ENCODE data around the gene IGSF3.

IGSF3 gene

GRCh38 chr1:116712510-116712909 is 45.0 kb upstream of the IGSF3 start:
- H3K14ac ChIP-seq (ENCODE audit: low read length) = no peak overlapping the region
- H3K36me3 ChIP-seq (ENCODE audit: control insufficient read depth in 1 of 2, insufficient read depth in 2 of 2, low read length in 2 of 2) = no peaks in the 10 kb centered on the region
- no peak overlapping the region for H2BK120ac ChIP-seq (ENCODE audit: insufficient read depth, low read length, poor library complexity)
- DNase-seq = no peak
- no peaks in the 10 kb centered on the region for H3K27me3 ChIP-seq (ENCODE audit: insufficient read depth, low read length)
- no peak overlapping the region for H3K23ac ChIP-seq (ENCODE audit: low read length)
- no peak overlapping the region for H4K12ac ChIP-seq (ENCODE audit: low read depth, low read length)
- no CpG with 5 or more reads among the region's 6 CpGs for WGBS (ENCODE audit: extremely low coverage, insufficient coverage, insufficient read length)
- H2BK12ac ChIP-seq (ENCODE audit: low read length) = no peak overlapping the region
- H3K4me1 ChIP-seq (ENCODE audit: control insufficient read depth in 1 of 2, insufficient read depth in 2 of 2, low read length in 2 of 2) = peaks cover 12 to 18% of the 10 kb centered on the region in 2 experiments
- H3K4ac ChIP-seq (ENCODE audit: low read depth, low read length) = no peak overlapping the region
- no peak overlapping the region for H3K9ac ChIP-seq (ENCODE audit: low read length)
- H3K4me3 ChIP-seq (ENCODE audit: low read depth, low read length) = no peak overlapping the region
- H3K79me1 ChIP-seq (ENCODE audit: low read length) = no peaks in the 10 kb centered on the region
- H3K79me2 ChIP-seq (ENCODE audit: control insufficient read depth, insufficient read depth, low read length, poor library complexity) = no peaks in the 10 kb centered on the region
- no peak overlapping the region for H3K4me2 ChIP-seq (ENCODE audit: low read length)
- H2AFZ ChIP-seq (ENCODE audit: insufficient read depth, low read length, poor library complexity) = no peak overlapping the region
- H3K18ac ChIP-seq (ENCODE audit: low read length) = no peak overlapping the region
- H3K9me3 ChIP-seq (ENCODE audit: insufficient read depth, low read depth, low read length) = no peaks in the 10 kb centered on the region
- H2AK5ac ChIP-seq (ENCODE audit: low read length) = no peak overlapping the region
- no peak overlapping the region for H4K91ac ChIP-seq (ENCODE audit: low read depth, low read length)
- no peak overlapping the region for H4K8ac ChIP-seq (ENCODE audit: low read depth, low read length)
- H2BK5ac ChIP-seq (ENCODE audit: low read depth, low read length, poor library complexity) = no peak overlapping the region
- no peak overlapping the region for H3K27ac ChIP-seq (ENCODE audit: low read depth, low read length)

DNA sequence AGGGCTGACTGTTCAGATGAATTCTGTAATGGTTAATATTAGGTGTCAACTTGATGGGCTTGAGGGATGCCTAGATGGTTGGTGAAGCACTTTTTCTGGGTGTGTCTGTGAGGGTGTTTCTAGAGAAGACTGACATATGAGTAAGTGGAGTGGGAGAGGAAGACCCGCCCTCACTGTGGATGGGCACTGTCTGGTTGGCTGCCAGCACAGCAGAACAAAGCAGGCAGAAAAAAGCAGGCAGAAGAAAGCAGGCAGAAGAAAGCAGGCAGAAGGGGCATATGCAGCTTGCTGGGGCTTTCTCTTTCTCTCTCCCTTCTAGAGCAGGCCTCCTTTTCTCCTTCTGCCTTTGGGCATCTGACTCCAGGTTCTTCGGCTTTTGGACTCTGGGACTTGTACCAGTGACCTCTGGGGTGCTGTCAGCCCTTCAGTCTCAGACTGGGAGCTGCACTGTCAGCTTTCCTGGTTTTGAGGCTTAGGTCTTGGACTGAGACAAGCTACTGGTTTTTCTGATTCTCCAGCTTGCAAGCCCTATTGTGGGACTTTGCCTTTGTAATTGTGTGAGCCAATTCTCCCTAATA is 43.8 kb upstream of the IGSF3 start:
- Histone ChIP-seq H3K79me2 (ENCODE audit: control insufficient read depth, insufficient read depth, low read length, poor library complexity) (no peaks in the 10 kb centered on the region), H2BK12ac (ENCODE audit: low read length) (no peak overlapping the region), H3K23ac (ENCODE audit: low read length) (no peak overlapping the region), H3K27ac (ENCODE audit: low read depth, low read length) (no peak overlapping the region), H3K4me1 (ENCODE audit: control insufficient read depth in 1 of 2, insufficient read depth in 2 of 2, low read length in 2 of 2) (peaks cover 12 to 20% of the 10 kb centered on the region in 2 experiments), H3K14ac (ENCODE audit: low read length) (no peak overlapping the region), H3K9ac (ENCODE audit: low read length) (no peak overlapping the region), H4K12ac (ENCODE audit: low read depth, low read length) (no peak overlapping the region), H2AFZ (ENCODE audit: insufficient read depth, low read length, poor library complexity) (no peak overlapping the region), H2AK5ac (ENCODE audit: low read length) (no peak overlapping the region), H3K9me3 (ENCODE audit: insufficient read depth, low read depth, low read length) (peaks cover 2% of the 10 kb centered on the region), H3K27me3 (ENCODE audit: insufficient read depth, low read length) (no peaks in the 10 kb centered on the region), H3K4ac (ENCODE audit: low read depth, low read length) (no peak overlapping the region), H3K18ac (ENCODE audit: low read length) (no peak overlapping the region), H4K8ac (ENCODE audit: low read depth, low read length) (no peak overlapping the region), H3K36me3 (ENCODE audit: control insufficient read depth in 1 of 2, insufficient read depth in 2 of 2, low read length in 2 of 2) (no peaks in the 10 kb centered on the region), H3K79me1 (ENCODE audit: low read length) (no peaks in the 10 kb centered on the region), H3K4me3 (ENCODE audit: low read depth, low read length) (peak overlapping the region; percentile 49), H2BK5ac (ENCODE audit: low read depth, low read length, poor library complexity) (no peak overlapping the region), H3K4me2 (ENCODE audit: low read length) (no peak overlapping the region), H4K91ac (ENCODE audit: low read depth, low read length) (no peak overlapping the region), H2BK120ac (ENCODE audit: insufficient read depth, low read length, poor library complexity) (no peak overlapping the region)
- no CpG with 5 or more reads among the region's 2 CpGs for WGBS (ENCODE audit: extremely low coverage, insufficient coverage, insufficient read length)
- no peak for DNase-seq

GRCh38 chr1:116710420-116711262 is 43.1 kb upstream of the IGSF3 start:
- Histone ChIP-seq H3K4me1 (ENCODE audit: control insufficient read depth in 1 of 2, insufficient read depth in 2 of 2, low read length in 2 of 2) (peaks cover 12 to 20% of the 10 kb centered on the region in 2 experiments), H2BK5ac (ENCODE audit: low read depth, low read length, poor library complexity) (no peak overlapping the region), H3K4me3 (ENCODE audit: low read depth, low read length) (no peak overlapping the region), H3K23ac (ENCODE audit: low read length) (no peak overlapping the region), H4K12ac (ENCODE audit: low read depth, low read length) (no peak overlapping the region), H2AK5ac (ENCODE audit: low read length) (peak overlapping the region; percentile 18), H2BK120ac (ENCODE audit: insufficient read depth, low read length, poor library complexity) (no peak overlapping the region), H3K9me3 (ENCODE audit: insufficient read depth, low read depth, low read length) (peaks cover 2% of the 10 kb centered on the region), H2AFZ (ENCODE audit: insufficient read depth, low read length, poor library complexity) (no peak overlapping the region), H3K36me3 (ENCODE audit: control insufficient read depth in 1 of 2, insufficient read depth in 2 of 2, low read length in 2 of 2) (no peaks in the 10 kb centered on the region), H4K91ac (ENCODE audit: low read depth, low read length) (no peak overlapping the region), H3K4me2 (ENCODE audit: low read length) (no peak overlapping the region), H3K79me2 (ENCODE audit: control insufficient read depth, insufficient read depth, low read length, poor library complexity) (no peaks in the 10 kb centered on the region), H3K9ac (ENCODE audit: low read length) (no peak overlapping the region), H4K8ac (ENCODE audit: low read depth, low read length) (no peak overlapping the region), H3K14ac (ENCODE audit: low read length) (peak overlapping the region; percentile 6), H2BK12ac (ENCODE audit: low read length) (no peak overlapping the region), H3K79me1 (ENCODE audit: low read length) (no peaks in the 10 kb centered on the region), H3K27me3 (ENCODE audit: insufficient read depth, low read length) (no peaks in the 10 kb centered on the region), H3K4ac (ENCODE audit: low read depth, low read length) (no peak overlapping the region), H3K27ac (ENCODE audit: low read depth, low read length) (no peak overlapping the region), H3K18ac (ENCODE audit: low read length) (no peak overlapping the region)
- no peak for DNase-seq
- WGBS (ENCODE audit: extremely low coverage, insufficient coverage, insufficient read length) = no CpG with 5 or more reads among the region's 2 CpGs

GRCh38 chr1:116709666-116710167 is 42.2 kb upstream of the IGSF3 start:
- no peak overlapping the region for H3K4me3 ChIP-seq (ENCODE audit: low read depth, low read length)
- no peak overlapping the region for H3K23ac ChIP-seq (ENCODE audit: low read length)
- DNase-seq = no peak
- H2BK5ac ChIP-seq (ENCODE audit: low read depth, low read length, poor library complexity) = no peak overlapping the region
- H3K9me3 ChIP-seq (ENCODE audit: insufficient read depth, low read depth, low read length) = peaks cover 2% of the 10 kb centered on the region
- no peak overlapping the region for H3K9ac ChIP-seq (ENCODE audit: low read length)
- no peaks in the 10 kb centered on the region for H3K79me1 ChIP-seq (ENCODE audit: low read length)
- no peak overlapping the region for H4K91ac ChIP-seq (ENCODE audit: low read depth, low read length)
- H3K79me2 ChIP-seq (ENCODE audit: control insufficient read depth, insufficient read depth, low read length, poor library complexity) = no peaks in the 10 kb centered on the region
- no peak overlapping the region for H3K4ac ChIP-seq (ENCODE audit: low read depth, low read length)
- H3K14ac ChIP-seq (ENCODE audit: low read length) = no peak overlapping the region
- no CpG with 5 or more reads among the region's 7 CpGs for WGBS (ENCODE audit: extremely low coverage, insufficient coverage, insufficient read length)
- H3K27me3 ChIP-seq (ENCODE audit: insufficient read depth, low read length) = no peaks in the 10 kb centered on the region
- H3K18ac ChIP-seq (ENCODE audit: low read length) = no peak overlapping the region
- H3K4me2 ChIP-seq (ENCODE audit: low read length) = no peak overlapping the region
- H2AFZ ChIP-seq (ENCODE audit: insufficient read depth, low read length, poor library complexity) = no peak overlapping the region
- no peaks in the 10 kb centered on the region for H3K36me3 ChIP-seq (ENCODE audit: control insufficient read depth in 1 of 2, insufficient read depth in 2 of 2, low read length in 2 of 2)
- H2AK5ac ChIP-seq (ENCODE audit: low read length) = no peak overlapping the region
- H2BK12ac ChIP-seq (ENCODE audit: low read length) = no peak overlapping the region
- peaks cover 12 to 20% of the 10 kb centered on the region in 2 experiments for H3K4me1 ChIP-seq (ENCODE audit: control insufficient read depth in 1 of 2, insufficient read depth in 2 of 2, low read length in 2 of 2)
- H2BK120ac ChIP-seq (ENCODE audit: insufficient read depth, low read length, poor library complexity) = no peak overlapping the region
- no peak overlapping the region for H4K12ac ChIP-seq (ENCODE audit: low read depth, low read length)
- H4K8ac ChIP-seq (ENCODE audit: low read depth, low read length) = no peak overlapping the region
- H3K27ac ChIP-seq (ENCODE audit: low read depth, low read length) = no peak overlapping the region

All from trophoblast cell (in vitro differentiated cells and primary cell).